ENCODE results near the gene PCDHGA9.

DNA sequence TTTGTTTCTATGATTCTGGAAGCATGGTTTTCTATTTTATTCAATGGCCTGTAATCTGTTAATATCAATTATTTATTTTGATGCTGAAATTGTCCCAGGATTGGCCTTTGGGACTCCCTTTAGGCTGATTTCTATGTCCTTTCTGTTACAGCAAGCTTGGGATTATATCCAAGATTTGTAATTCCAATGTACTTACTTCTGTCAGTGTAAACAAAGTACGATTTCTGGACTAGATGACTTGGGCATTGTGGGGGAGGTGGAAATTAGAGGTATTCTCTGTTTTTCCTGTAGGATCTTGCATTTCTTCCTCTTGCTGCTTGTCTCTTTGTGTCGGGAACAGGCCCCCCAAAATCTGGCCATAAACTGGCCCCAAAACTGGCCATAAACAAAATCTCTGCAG, 31.4 kb downstream of the PCDHGA9 start:
- TF ChIP-seq POLR2A (IDR thresholded peaks at IDR 0.05; ENCODE audit: low read length) (no peak), GATA1 (IDR thresholded peaks at IDR 0.05; ENCODE audit: low read depth, low read length) (no peak)

Measured in erythroblast (primary cell).